Measurements from ENCODE around the gene SBK2. TPM values are rescaled to one million over a fixed set of nuclear protein-coding genes. Genes with fewer than 3 reads are reported as not detected.

Gene SBK2
- total RNA-seq, 1 experiment from 2014 or later = 3.5 TPM

- H3F3A ChIP-seq (ENCODE audit: insufficient read depth, low read depth) = peaks cover 41% of the 10 kb centered on the region; the same call in 1 of the 2 replicates
- ChIA-PET CTCF (no interaction called here), POLR2A (ENCODE audit: unreplicated experiment) (interaction anchor here (0.6 to 1.6 kb wide), 4 partner anchors 19 to 50 kb away, joined by 5 to 6 read pairs (median 6); partner anchors contain the start of gene FIZ1)
- 0 out of 2 replicates have a peak, but pooled peaks cover 3% of the 10 kb centered on the region for H3K4me1 ChIP-seq (replicated peaks; ENCODE audit: insufficient read depth)
- no TSS peak for BruUV-seq (replicated peaks)
- no peak for TF ChIP-seq EZH2 (IDR thresholded peaks at IDR 0.05; ENCODE audit: low read depth)
- no peak for TF ChIP-seq CTCF (conservative IDR thresholded peaks at IDR 0.05)
- peaks cover 7% of the 10 kb centered on the region; the same call in 1 of the 2 replicates for H4K20me1 ChIP-seq (ENCODE audit: insufficient read depth)
- peaks cover 9% of the 10 kb centered on the region; the same call in 1 of the 2 replicates for H3K36me3 ChIP-seq (ENCODE audit: low read depth)
- peaks cover 18% of the 10 kb centered on the region for H3K79me2 ChIP-seq (ENCODE audit: low read depth)
- H3K4me3 ChIP-seq = peak overlapping the region; percentile 98
- no peaks in the 10 kb centered on the region for H3K9me2 ChIP-seq (ENCODE audit: insufficient read depth)
- no peaks in the 10 kb centered on the region for H3K9me3 ChIP-seq (ENCODE audit: insufficient read depth, low read depth)
- H2AFZ ChIP-seq = peak overlapping the region; percentile 87
- peak overlapping the region; percentile 62 for H3K27ac ChIP-seq
- H3K27me3 ChIP-seq (ENCODE audit: insufficient read depth, low read depth) = 0 out of 2 replicates have a peak, but pooled peaks cover 2% of the 10 kb centered on the region
- intact Hi-C loops (cut with micrococcal nuclease; ENCODE audit: unreplicated experiment) = loop anchor here (1.0 kb wide), 1 partner anchor 34 kb away; no protein-coding TSS in a partner anchor
- peak in 1 of 2 experiments; percentile 46 for DNase-seq
- H3K4me2 ChIP-seq = peak overlapping the region; percentile 91
Observed at GRCh38 chr19:55579766-55580621, 43.1 kb upstream of the SBK2 start.

GRCh38 chr19:55578761-55579747, 42.1 kb upstream of the SBK2 start:
- 0 out of 2 replicates have a peak, but pooled peaks cover 3% of the 10 kb centered on the region for H3K4me1 ChIP-seq (replicated peaks; ENCODE audit: insufficient read depth)
- peaks cover 9% of the 10 kb centered on the region; the same call in 1 of the 2 replicates for H3K36me3 ChIP-seq (ENCODE audit: low read depth)
- TF ChIP-seq EZH2 (IDR thresholded peaks at IDR 0.05; ENCODE audit: low read depth) (no peak), CTCF (conservative IDR thresholded peaks at IDR 0.05) (no peak)
- peak overlapping the region; percentile 98 for H3K4me3 ChIP-seq
- H3K27me3 ChIP-seq (ENCODE audit: insufficient read depth, low read depth) = no peaks in the 10 kb centered on the region
- peaks cover 42% of the 10 kb centered on the region; the same call in 1 of the 2 replicates for H3F3A ChIP-seq (ENCODE audit: insufficient read depth, low read depth)
- ChIA-PET CTCF (no interaction called here), POLR2A (ENCODE audit: unreplicated experiment) (no interaction called here)
- BruUV-seq (replicated peaks) = TSS peak; percentile 27
- no peak overlapping the region for H3K27ac ChIP-seq
- no peak overlapping the region for H2AFZ ChIP-seq
- H3K79me2 ChIP-seq (ENCODE audit: low read depth) = peaks cover 18% of the 10 kb centered on the region
- H4K20me1 ChIP-seq (ENCODE audit: insufficient read depth) = peaks cover 7% of the 10 kb centered on the region; the same call in 1 of the 2 replicates
- peak overlapping the region; percentile 91 for H3K4me2 ChIP-seq
- intact Hi-C loops (cut with micrococcal nuclease; ENCODE audit: unreplicated experiment) = no loop called here
- no peaks in the 10 kb centered on the region for H3K9me2 ChIP-seq (ENCODE audit: insufficient read depth)
- no peaks in the 10 kb centered on the region for H3K9me3 ChIP-seq (ENCODE audit: insufficient read depth, low read depth)
- no peak for DNase-seq

Measured in PC-9 (cell line).